GM10266 (cell line): Measurements from ENCODE around the gene ANXA3.
"Not testable (repeated sequence)": the region's sequence is repeated elsewhere in the genome, so short reads cannot be mapped to it uniquely, and the experiment has no call there.

Experiments
- DNase-seq: peaks from one replicate; pipeline ENCODE4 v3.0.0; 2012; ENCODE audit errors: extremely low spot score
- CTCF ChIP-seq: IDR thresholded peaks from 2 replicates; pipeline ENCODE4 v1.5.1; 2012; ENCODE audit warnings: mild to moderate bottlenecking, low read depth; ENCODE audit not compliant: control insufficient read depth, insufficient read depth; ENCODE audit errors: missing control alignments

Gene ANXA3, protein sequence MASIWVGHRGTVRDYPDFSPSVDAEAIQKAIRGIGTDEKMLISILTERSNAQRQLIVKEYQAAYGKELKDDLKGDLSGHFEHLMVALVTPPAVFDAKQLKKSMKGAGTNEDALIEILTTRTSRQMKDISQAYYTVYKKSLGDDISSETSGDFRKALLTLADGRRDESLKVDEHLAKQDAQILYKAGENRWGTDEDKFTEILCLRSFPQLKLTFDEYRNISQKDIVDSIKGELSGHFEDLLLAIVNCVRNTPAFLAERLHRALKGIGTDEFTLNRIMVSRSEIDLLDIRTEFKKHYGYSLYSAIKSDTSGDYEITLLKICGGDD

DNA sequence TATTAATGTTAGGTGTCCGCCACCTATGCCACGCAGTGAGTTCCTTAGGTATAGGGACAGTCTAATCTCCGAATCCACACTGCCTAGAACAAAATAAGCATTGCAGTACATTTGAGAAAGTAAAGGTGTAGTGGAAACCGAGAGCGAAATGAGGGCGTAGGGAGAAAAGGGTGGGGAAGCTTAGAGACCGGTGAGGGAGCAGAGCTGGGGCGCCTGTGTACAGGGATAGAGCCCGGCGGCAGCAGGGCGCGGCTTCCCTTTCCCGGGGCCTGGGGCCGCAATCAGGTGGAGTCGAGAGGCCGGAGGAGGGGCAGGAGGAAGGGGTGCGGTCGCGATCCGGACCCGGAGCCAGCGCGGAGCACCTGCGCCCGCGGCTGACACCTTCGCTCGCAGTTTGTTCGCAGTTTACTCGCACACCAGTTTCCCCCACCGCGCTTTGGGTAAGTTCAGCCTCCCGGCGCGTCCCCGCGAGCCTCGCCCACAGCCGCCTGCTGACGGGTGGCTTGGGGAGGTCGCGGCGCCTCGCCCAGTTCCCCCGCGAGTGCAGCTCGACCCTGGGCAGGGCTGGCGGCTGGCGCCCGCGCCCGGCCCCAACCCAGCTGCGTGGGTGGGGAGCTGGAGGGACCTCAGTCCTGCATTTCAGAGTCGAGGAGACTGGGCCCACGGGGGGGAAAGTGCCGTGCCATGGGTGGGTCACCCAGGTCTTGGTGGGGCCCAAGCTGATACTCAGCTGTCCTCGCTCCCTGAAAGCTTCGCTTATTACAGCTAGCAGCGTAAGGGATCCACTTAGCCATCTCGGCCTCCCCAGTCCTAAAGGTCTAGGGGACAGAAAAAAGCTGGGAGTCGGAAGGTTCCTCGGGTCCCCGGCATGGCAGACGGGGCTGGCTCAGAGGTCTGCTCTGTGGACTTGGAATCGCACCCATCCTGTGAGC lies at the start of gene ANXA3:
TSS of gene ANXA3 (plus strand) at position 351 of the 932 bp plus-strand sequence. CDS start 2,704 bp downstream, outside the sequence.
- DNase-seq, result peak; percentile 50
- TF ChIP-seq CTCF, result no peak

DNA sequence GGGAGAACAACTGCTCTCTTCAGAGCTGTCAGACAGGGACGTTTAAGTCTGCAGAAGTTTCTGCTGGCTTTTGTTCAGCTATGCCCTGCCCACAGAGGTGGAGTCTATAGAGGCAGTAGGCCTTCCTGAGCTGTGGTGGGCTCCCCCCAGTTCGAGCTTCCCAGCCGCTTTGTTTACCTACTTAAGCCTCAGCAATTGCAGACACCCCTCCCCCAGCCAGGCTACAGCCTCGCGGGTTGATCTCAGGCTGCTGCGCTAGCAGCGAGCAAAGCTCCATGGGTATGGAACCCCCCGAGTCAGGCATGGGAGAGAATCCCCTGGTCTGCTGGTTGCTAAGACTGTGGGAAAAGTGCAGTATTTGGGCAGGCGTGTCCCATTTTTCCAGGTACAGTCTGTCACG lies 45.3 kb upstream of the ANXA3 start:
- not testable (repeated sequence) for DNase-seq

GRCh38 chr4:78509043-78509442 lies 42.5 kb upstream of the ANXA3 start:
- no peak for DNase-seq
- no peak for TF ChIP-seq CTCF

DNA sequence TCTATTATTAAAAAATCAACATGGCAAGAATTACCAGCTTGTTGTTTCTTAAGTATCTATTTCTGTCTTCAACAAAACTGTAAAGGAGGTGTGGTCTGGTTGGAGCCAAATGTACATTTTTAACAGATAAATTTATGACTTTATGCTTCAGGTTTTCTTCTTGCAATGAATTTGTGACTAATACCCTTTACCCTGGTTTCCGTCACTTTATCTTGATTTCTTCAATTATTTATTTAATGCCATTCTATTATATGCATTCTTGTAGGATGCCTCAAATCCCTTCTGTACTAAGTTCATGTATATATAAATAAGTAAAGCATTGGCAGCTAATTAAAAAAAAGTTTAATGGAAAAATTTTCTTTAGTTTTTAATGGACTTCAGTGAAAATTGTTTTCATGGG lies 41.5 kb upstream of the ANXA3 start:
- no peak for DNase-seq
- TF ChIP-seq CTCF, result no peak

DNA sequence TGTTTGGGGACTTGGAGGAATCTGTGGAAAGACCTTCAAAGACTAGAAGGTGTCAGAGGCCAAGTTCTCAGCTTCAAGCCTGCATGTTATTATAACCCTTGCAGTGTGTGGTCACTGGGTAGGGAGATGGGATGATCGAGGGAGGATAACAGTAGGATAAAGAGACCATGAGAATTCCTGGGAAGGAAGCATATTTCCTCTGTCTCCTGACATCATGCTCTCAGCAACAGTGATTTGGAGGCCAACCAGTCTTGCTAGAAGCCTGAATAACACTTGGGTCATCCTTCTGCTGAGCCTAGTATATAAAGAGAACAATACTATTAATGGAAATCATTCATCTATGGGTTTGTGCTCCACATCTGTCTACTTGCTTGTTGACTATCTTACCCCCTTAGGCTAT lies 40.9 kb upstream of the ANXA3 start:
- no peak for DNase-seq
- TF ChIP-seq CTCF, result no peak

- no peak for TF ChIP-seq CTCF
- no peak for DNase-seq
These were observed 39.1 kb upstream of the ANXA3 start for GRCh38 chr4:78512357-78512920.

GRCh38 chr4:78513411-78513975 lies 38.1 kb upstream of the ANXA3 start:
- DNase-seq, result no peak
- TF ChIP-seq CTCF, result no peak
